Measurements from ENCODE around the gene USH2A. TPM values are rescaled to one million over a fixed set of nuclear protein-coding genes. Genes with fewer than 3 reads are reported as not detected.

Gene USH2A
- total RNA-seq, 2 experiments from 2014 or later = not detected

DNA sequence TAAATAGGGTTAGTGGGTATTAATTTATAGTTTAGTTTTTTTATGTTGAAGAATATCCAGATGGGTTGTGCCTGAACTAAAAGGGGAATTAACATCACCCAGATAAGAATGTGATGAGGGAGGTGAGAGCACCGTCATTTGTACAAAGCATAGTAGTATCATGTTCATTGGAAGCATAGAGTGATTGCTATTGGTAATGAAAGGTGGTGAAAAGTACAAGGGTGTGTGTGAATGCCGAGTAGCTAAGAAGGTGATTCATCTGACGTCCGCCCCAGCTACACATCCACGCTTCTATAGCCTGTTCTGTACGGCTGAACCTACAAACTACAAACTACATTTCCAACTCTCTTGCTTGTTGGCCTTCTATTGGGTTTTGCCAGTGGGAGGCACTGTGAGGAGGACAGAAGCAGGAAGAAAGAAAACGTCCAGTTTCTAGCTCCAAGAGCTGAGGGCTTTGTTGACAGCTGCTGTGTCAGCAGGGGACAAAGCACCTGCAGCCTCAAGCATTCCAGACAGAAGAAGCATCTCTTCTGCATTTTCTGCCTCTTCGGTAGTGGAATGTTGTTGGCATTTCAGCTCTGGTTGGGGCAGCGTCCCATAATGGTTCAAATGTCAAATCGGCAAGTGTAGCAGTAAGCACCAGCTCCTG lies 451.3 kb downstream of the USH2A start:
- no peaks in the 10 kb centered on the region for H3K4me1 Mint-ChIP-seq (ENCODE audit: low read depth)
- no peaks in the 10 kb centered on the region for H3K36me3 Mint-ChIP-seq (ENCODE audit: low read depth)
- intact Hi-C loops (cut with micrococcal nuclease) = no loop called here
- TF ChIP-seq, protein P1, sequence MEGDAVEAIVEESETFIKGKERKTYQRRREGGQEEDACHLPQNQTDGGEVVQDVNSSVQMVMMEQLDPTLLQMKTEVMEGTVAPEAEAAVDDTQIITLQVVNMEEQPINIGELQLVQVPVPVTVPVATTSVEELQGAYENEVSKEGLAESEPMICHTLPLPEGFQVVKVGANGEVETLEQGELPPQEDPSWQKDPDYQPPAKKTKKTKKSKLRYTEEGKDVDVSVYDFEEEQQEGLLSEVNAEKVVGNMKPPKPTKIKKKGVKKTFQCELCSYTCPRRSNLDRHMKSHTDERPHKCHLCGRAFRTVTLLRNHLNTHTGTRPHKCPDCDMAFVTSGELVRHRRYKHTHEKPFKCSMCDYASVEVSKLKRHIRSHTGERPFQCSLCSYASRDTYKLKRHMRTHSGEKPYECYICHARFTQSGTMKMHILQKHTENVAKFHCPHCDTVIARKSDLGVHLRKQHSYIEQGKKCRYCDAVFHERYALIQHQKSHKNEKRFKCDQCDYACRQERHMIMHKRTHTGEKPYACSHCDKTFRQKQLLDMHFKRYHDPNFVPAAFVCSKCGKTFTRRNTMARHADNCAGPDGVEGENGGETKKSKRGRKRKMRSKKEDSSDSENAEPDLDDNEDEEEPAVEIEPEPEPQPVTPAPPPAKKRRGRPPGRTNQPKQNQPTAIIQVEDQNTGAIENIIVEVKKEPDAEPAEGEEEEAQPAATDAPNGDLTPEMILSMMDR (IDR thresholded peaks at IDR 0.05) = no peak
- H3K9me3 Mint-ChIP-seq = peaks cover 8% of the 10 kb centered on the region
- H3K27ac Mint-ChIP-seq = no peak overlapping the region
- no peak overlapping the region for H3K4me3 Mint-ChIP-seq
- DNase-seq (no peak), ATAC-seq (no peak)
- no peaks in the 10 kb centered on the region for H3K27me3 Mint-ChIP-seq
- POLR2A ChIA-PET = no interaction called here
- CTCF ChIA-PET = no interaction called here

DNA sequence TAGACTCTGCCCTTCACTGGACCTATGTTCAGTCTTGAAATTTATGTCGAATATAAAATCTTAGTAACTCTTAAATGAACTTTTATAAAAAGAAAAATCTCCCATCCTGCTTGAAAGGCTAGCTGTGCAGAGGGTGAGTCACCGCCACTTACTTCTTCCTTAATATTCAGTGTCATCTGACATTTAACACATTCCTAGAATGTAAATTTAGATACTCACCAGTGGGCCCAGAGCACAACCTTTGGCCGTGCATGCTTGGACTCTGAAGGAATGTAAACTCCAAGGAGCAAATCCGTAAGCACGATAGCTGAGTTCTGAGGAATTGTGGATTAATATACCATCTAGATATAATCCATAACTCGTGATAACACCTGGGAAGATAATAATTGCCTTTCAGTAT lies 452.8 kb downstream of the USH2A start:
- ATAC-seq (no peak), DNase-seq (no peak)
- intact Hi-C loops (cut with micrococcal nuclease) = no loop called here
- ChIA-PET CTCF (no interaction called here), POLR2A (no interaction called here)
- H3K4me1 Mint-ChIP-seq (ENCODE audit: low read depth) = no peaks in the 10 kb centered on the region
- peaks cover 3% of the 10 kb centered on the region for H3K9me3 Mint-ChIP-seq
- no peak overlapping the region for H3K4me3 Mint-ChIP-seq
- H3K27me3 Mint-ChIP-seq = no peaks in the 10 kb centered on the region
- H3K27ac Mint-ChIP-seq = no peak overlapping the region
- TF ChIP-seq, protein P1 (IDR thresholded peaks at IDR 0.05) = no peak
- no peaks in the 10 kb centered on the region for H3K36me3 Mint-ChIP-seq (ENCODE audit: low read depth)

DNA sequence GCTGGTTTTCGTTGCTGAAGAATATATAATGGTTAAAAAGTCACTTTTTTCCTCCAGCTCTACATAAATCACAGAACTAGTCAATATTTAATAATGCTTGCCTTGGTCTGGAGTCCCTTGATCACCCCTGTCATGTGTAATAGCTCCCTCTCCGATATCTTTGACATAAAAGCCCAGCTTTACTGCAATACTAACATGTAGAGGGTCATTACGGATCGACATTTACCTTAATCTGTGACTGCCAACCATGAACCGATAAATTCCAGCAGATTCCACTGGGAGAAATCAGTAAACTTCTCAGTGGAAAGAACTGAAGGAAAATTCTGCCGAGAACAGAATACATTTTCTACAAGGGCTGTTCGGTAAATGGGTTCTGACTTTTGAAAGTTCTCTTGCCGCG lies 459.6 kb downstream of the USH2A start:
- TF ChIP-seq, protein P1 (IDR thresholded peaks at IDR 0.05) = no peak
- ChIA-PET POLR2A (no interaction called here), CTCF (no interaction called here)
- Mint-ChIP-seq H3K36me3 (ENCODE audit: low read depth) (no peaks in the 10 kb centered on the region), H3K4me3 (no peak overlapping the region), H3K27me3 (no peaks in the 10 kb centered on the region), H3K9me3 (peaks cover 2% of the 10 kb centered on the region), H3K4me1 (ENCODE audit: low read depth) (no peaks in the 10 kb centered on the region), H3K27ac (no peak overlapping the region)
- DNase-seq (no peak), ATAC-seq (no peak)
- intact Hi-C loops (cut with micrococcal nuclease) = no loop called here

DNA sequence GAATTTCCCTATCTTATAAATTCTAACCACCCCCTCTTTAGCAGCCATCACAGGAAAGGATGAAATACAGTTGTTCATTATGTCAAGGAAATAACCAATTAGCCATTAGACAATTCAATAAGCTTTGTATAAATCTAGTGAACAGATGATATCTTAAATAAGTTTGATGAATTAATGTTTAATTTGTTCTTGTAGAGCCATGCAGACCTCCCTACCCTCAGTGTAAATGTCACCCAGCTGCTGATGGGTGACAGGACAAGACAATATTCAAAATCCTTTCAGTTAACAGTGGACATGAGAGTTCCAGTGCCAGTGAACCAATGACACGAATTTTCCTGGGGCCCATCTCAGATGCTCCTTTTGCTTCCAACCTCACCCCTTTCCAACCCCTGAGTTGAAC lies 460.2 kb downstream of the USH2A start:
- POLR2A ChIA-PET = no interaction called here
- H3K27ac Mint-ChIP-seq = no peak overlapping the region

DNA sequence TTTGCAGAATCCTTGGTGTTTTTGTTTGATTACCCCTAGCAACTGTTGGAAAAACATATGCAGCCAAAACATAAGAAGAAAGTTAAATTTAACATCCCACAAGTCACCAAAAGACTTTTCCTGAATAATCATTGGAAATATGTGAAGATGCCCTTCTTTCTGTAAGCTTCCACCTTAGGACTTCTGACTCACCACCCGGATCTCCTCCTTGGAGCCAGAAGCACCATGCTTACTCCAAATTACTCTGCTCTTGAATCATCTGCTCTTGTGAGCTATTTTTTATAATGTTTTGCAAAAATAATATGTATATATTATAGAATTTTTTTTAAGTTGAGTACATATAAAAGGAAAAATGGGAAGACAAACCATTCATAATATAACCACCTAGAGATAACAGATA lies 464.4 kb downstream of the USH2A start:
- ChIA-PET POLR2A (no interaction called here), CTCF (no interaction called here)
- no peaks in the 10 kb centered on the region for H3K36me3 Mint-ChIP-seq (ENCODE audit: low read depth)
- no peaks in the 10 kb centered on the region for H3K9me3 Mint-ChIP-seq
- TF ChIP-seq, protein P1 (IDR thresholded peaks at IDR 0.05) = no peak
- no peak for ATAC-seq
- intact Hi-C loops (cut with micrococcal nuclease) = no loop called here
- no peak for DNase-seq
- H3K4me1 Mint-ChIP-seq (ENCODE audit: low read depth) = no peaks in the 10 kb centered on the region
- no peak overlapping the region for H3K4me3 Mint-ChIP-seq
- H3K27me3 Mint-ChIP-seq = no peaks in the 10 kb centered on the region
- no peak overlapping the region for H3K27ac Mint-ChIP-seq

More for the DNA sequence above, 460.2 kb downstream of the USH2A start:
- peaks cover 2% of the 10 kb centered on the region for H3K9me3 Mint-ChIP-seq
- intact Hi-C loops (cut with micrococcal nuclease) = no loop called here
- no peaks in the 10 kb centered on the region for H3K4me1 Mint-ChIP-seq (ENCODE audit: low read depth)
- TF ChIP-seq, protein P1 (IDR thresholded peaks at IDR 0.05) = no peak
- no peaks in the 10 kb centered on the region for H3K36me3 Mint-ChIP-seq (ENCODE audit: low read depth)
- CTCF ChIA-PET = no interaction called here
- ATAC-seq = no peak
- no peak overlapping the region for H3K4me3 Mint-ChIP-seq
- DNase-seq = no peak
- no peaks in the 10 kb centered on the region for H3K27me3 Mint-ChIP-seq
